ENCODE results near the gene GPR176. TPM values are rescaled to one million over a fixed set of nuclear protein-coding genes. Genes with fewer than 3 reads are reported as not detected.

GPR176 gene, protein sequence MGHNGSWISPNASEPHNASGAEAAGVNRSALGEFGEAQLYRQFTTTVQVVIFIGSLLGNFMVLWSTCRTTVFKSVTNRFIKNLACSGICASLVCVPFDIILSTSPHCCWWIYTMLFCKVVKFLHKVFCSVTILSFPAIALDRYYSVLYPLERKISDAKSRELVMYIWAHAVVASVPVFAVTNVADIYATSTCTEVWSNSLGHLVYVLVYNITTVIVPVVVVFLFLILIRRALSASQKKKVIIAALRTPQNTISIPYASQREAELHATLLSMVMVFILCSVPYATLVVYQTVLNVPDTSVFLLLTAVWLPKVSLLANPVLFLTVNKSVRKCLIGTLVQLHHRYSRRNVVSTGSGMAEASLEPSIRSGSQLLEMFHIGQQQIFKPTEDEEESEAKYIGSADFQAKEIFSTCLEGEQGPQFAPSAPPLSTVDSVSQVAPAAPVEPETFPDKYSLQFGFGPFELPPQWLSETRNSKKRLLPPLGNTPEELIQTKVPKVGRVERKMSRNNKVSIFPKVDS
- 111 and 120 TPM in 2 replicates for total RNA-seq

DNA sequence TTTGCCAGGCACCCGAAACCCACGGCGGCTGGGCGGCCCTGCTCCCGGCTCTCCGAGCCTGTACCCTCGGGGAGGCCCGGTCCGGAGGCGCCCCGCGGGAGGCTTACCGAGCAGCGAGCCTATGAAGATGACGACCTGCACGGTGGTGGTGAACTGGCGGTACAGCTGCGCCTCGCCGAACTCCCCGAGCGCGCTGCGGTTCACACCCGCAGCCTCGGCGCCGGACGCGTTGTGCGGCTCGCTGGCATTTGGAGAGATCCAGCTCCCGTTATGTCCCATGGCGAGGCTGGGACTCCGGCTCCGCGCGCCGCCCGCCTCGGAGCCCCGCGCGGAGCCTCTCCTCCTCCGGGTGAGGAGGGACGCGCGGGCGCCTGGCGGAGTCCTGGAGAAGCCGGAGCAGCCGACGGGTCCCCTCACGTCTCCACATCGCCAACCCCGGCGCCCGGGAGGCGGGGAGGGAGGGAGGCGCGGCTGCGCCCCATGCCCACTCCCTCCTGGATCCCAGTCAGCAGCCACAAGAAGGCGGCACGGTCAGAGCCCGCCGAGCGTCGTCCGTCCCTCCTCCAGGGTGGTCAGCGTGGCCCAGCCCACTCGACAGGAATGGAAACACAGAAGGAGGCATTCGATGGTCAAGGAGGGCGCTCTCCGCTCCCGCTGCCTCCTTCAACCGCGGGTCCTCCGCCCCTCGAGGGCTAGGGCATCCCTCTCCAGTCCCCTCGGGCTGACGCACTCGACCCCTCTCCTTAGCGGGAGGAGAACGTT is at the start of gene GPR176:
TSS of gene GPR176 (minus strand) at position 519 of the 762 bp plus-strand sequence. CDS start at position 279, 240 bp downstream.
- TF ChIP-seq, protein P1, sequence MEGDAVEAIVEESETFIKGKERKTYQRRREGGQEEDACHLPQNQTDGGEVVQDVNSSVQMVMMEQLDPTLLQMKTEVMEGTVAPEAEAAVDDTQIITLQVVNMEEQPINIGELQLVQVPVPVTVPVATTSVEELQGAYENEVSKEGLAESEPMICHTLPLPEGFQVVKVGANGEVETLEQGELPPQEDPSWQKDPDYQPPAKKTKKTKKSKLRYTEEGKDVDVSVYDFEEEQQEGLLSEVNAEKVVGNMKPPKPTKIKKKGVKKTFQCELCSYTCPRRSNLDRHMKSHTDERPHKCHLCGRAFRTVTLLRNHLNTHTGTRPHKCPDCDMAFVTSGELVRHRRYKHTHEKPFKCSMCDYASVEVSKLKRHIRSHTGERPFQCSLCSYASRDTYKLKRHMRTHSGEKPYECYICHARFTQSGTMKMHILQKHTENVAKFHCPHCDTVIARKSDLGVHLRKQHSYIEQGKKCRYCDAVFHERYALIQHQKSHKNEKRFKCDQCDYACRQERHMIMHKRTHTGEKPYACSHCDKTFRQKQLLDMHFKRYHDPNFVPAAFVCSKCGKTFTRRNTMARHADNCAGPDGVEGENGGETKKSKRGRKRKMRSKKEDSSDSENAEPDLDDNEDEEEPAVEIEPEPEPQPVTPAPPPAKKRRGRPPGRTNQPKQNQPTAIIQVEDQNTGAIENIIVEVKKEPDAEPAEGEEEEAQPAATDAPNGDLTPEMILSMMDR (IDR thresholded peaks at IDR 0.05; ENCODE audit: insufficient read depth, low read depth, low read length) = peak; percentile 8
- H3K4me3 ChIP-seq (ENCODE audit: low read depth, low read length) = peak within 1 kb of the TSS; percentile 77
- peak; percentile 86 for DNase-seq (ENCODE audit: low read depth)

DNA sequence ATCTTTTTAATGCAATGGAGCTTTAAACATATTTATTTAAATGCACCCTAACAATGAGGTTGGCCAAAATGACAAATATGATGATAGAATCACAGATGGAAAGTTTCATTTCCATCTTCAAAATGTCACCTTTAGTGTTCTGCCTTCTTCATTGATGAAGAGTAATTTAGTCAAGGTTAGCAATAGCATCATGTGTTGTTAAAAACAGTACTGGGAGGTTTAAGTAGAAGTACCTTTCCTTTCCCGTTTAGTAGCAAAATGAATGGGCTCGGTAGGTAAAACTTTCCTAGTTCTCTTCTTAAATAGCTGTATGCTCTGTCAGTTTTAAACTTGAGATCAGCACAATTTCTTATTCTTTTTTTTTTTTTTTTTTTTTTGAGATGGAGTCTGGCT is 48.9 kb upstream of the GPR176 start:
- TF ChIP-seq, protein P1 (IDR thresholded peaks at IDR 0.05; ENCODE audit: insufficient read depth, low read depth, low read length) = no peak
- no peak for DNase-seq (ENCODE audit: low read depth)
- H3K4me3 ChIP-seq (ENCODE audit: low read depth, low read length) = no peak overlapping the region

DNA sequence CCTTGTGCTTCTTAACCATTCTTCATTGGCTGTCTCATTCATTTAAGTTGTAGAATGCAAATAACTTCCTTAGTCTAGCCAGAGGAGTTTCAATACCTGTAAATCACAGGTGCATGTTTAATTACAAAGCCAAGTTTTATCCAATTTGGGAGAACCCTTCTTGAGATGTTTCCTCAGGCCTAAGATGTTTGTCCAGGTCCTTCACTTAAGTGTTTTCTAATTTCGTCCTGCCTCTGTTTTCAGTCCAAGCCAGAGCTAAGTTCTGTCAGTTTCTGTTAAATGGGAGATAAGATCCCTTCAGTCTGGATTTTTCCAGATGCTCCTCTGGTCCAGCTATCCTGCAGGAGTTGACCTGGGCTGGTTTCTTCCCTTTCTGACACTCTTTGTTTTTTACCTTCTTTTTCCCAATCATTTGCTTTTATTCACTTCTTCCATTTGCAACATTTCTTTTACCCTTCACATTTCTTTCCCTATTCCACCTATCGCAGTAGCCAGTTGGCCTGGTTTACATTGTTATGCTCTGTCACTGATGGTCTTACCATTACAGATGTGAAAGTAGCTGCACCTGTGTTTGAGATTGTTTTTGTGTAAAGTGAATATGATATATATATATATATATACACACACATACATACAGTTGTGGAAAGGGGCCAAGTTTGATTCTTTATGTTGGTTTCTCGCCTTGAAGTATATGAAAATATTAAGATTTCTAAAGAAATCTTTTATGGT is 48.4 kb upstream of the GPR176 start:
- no peak for DNase-seq (ENCODE audit: low read depth)
- TF ChIP-seq, protein P1 (IDR thresholded peaks at IDR 0.05; ENCODE audit: insufficient read depth, low read depth, low read length) = no peak
- no peak overlapping the region for H3K4me3 ChIP-seq (ENCODE audit: low read depth, low read length)

DNA sequence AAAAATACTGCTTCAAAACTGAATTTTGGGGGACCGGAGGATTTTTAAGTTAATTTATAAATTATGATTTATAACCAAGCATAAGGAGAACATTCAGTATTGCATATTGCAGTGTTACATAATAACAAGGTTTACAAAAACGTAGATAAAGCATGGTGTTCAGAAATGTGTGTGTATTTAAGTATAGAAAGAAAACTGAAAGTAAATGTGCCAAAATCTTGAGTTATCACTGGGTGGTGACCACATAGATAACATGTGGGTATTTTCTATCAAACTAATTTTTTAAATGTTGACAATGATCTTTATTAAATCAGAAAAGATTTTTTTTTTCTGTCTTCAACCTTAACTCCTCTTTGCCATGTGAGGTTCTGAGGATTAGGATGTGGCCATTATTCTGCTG is 46.5 kb upstream of the GPR176 start:
- DNase-seq (ENCODE audit: low read depth) = peak; percentile 45
- H3K4me3 ChIP-seq (ENCODE audit: low read depth, low read length) = no peak overlapping the region
- TF ChIP-seq, protein P1 (IDR thresholded peaks at IDR 0.05; ENCODE audit: insufficient read depth, low read depth, low read length) = no peak

DNA sequence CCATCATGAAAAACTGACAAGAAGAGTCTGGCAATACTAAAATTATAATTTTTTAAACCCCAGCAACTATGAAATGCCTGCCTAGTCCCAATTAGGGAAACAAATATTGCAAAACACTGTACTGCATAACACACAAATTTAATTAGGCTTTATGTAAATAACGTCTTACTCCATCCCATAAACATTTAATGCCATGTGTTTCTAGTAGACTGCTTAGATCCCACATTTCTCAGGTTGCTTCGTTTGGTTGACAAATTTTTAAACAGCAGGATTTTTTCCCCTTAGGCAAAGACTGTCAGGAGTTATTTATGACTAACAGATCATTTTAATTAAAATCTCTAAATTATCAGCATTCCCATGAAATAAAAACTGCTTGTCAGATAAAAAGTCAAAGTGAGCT is 43.7 kb upstream of the GPR176 start:
- H3K4me3 ChIP-seq (ENCODE audit: low read depth, low read length) = no peak overlapping the region
- TF ChIP-seq, protein P1 (IDR thresholded peaks at IDR 0.05; ENCODE audit: insufficient read depth, low read depth, low read length) = no peak
- DNase-seq (ENCODE audit: low read depth) = peak; percentile 85

DNA sequence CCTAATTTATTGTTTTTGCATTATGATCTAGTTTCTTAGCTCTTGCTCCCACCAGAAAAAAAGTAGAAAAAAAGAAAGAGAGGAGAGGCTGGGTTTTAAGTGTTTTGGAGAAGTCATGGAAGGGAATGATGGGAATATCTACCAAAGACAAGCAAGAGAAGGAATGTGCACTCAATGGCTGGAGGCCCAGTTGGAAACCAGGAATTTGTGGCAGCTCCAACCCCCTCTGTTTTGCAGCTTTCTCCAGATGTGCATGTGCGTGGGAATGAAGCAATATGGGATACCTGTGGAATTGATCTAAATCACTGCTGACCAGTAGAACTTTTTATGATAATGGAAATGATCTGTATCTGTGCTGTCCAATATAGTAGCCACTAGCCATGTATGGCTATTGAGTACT is 41.0 kb upstream of the GPR176 start:
- TF ChIP-seq, protein P1 (IDR thresholded peaks at IDR 0.05; ENCODE audit: insufficient read depth, low read depth, low read length) = no peak
- H3K4me3 ChIP-seq (ENCODE audit: low read depth, low read length) = no peak overlapping the region
- peak; percentile 30 for DNase-seq (ENCODE audit: low read depth)

All from fibroblast of villous mesenchyme (primary cell).